ENCODE results near the gene CCDC93. TPM values are rescaled to one million over a fixed set of nuclear protein-coding genes. Genes with fewer than 3 reads are reported as not detected.

Gene CCDC93, protein sequence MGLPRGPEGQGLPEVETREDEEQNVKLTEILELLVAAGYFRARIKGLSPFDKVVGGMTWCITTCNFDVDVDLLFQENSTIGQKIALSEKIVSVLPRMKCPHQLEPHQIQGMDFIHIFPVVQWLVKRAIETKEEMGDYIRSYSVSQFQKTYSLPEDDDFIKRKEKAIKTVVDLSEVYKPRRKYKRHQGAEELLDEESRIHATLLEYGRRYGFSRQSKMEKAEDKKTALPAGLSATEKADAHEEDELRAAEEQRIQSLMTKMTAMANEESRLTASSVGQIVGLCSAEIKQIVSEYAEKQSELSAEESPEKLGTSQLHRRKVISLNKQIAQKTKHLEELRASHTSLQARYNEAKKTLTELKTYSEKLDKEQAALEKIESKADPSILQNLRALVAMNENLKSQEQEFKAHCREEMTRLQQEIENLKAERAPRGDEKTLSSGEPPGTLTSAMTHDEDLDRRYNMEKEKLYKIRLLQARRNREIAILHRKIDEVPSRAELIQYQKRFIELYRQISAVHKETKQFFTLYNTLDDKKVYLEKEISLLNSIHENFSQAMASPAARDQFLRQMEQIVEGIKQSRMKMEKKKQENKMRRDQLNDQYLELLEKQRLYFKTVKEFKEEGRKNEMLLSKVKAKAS
- total RNA-seq (2013; cell fraction: nucleolus; rRNA removed) = 95.8 and 133 TPM in 2 replicates
- total RNA-seq (2014; rRNA removed) (13.8 and 18.1 TPM in 2 replicates), total RNA-seq (2014; rRNA removed; fragmentation: Illumina TruSeq; extraction: Trizol) (16.3 and 17.4 TPM in 2 replicates), total RNA-seq (2021) (15.8 and 17.1 TPM in 2 replicates), polyA plus RNA-seq (2011; rRNA removed) (27.2 and 27.6 TPM in 2 replicates), polyA plus RNA-seq (2014; fragmentation: Illumina TruSeq; extraction: Trizol) (14.3 and 20.7 TPM in 2 replicates), polyA plus RNA-seq (2014; fragmentation: Nextera tagmentation; extraction: Ambion mirVana) (1 to 10 TPM; 3.6 to 4.0 TPM), polyA plus RNA-seq (2014; rRNA removed) (12.2 and 14.4 TPM in 2 replicates), polyA plus RNA-seq (2016; fragmentation: Nextera tagmentation; extraction: Ambion mirVana) (10 to 100 TPM; 11.3 to 13.1 TPM), polyA minus RNA-seq (2011; rRNA and poly(A)+ RNA removed) (22.3 and 25.7 TPM in 2 replicates), Bru-seq, nascent RNA (percentile 86 among the genes with signal in this experiment), BruChase-seq, experiment 1, labeled RNA remaining after a 6-hour chase (percentile 80 among the genes with signal in this experiment), BruChase-seq, experiment 2, labeled RNA remaining after a 2-hour chase (percentile 86 among the genes with signal in this experiment)
- polyA plus RNA-seq (2011; ENCODE audit: low read depth) = 8.9 TPM
- 12.7 and 15.6 TPM in 2 replicates for polyA plus RNA-seq (2011; cell fraction: cytosol; rRNA removed)
- 105 and 122 TPM in 2 replicates for polyA plus RNA-seq (2011; cell fraction: nucleus; rRNA removed)
- 9.5 and 12.9 TPM in 2 replicates for polyA plus RNA-seq (2012)
- polyA minus RNA-seq (2011; cell fraction: cytosol; rRNA and poly(A)+ RNA removed) = 4.5 and 5.3 TPM in 2 replicates
- 56.3 and 72.3 TPM in 2 replicates for polyA minus RNA-seq (2011; cell fraction: nucleus; rRNA and poly(A)+ RNA removed)
- long read RNA-seq, experiment 1, full-length matches to known transcripts = 2 of 12 reads
- long read RNA-seq, experiment 1, partial matches to known transcripts = 9 of 12 reads
- long read RNA-seq, experiment 1, other reads (novel, unspliced or antisense) = 1 of 12 reads
- long read RNA-seq, experiment 2, full-length matches to known transcripts = 28 of 125 reads
- long read RNA-seq, experiment 2, partial matches to known transcripts = 71 of 125 reads
- long read RNA-seq, experiment 2, other reads (novel, unspliced or antisense) = 26 of 125 reads

DNA sequence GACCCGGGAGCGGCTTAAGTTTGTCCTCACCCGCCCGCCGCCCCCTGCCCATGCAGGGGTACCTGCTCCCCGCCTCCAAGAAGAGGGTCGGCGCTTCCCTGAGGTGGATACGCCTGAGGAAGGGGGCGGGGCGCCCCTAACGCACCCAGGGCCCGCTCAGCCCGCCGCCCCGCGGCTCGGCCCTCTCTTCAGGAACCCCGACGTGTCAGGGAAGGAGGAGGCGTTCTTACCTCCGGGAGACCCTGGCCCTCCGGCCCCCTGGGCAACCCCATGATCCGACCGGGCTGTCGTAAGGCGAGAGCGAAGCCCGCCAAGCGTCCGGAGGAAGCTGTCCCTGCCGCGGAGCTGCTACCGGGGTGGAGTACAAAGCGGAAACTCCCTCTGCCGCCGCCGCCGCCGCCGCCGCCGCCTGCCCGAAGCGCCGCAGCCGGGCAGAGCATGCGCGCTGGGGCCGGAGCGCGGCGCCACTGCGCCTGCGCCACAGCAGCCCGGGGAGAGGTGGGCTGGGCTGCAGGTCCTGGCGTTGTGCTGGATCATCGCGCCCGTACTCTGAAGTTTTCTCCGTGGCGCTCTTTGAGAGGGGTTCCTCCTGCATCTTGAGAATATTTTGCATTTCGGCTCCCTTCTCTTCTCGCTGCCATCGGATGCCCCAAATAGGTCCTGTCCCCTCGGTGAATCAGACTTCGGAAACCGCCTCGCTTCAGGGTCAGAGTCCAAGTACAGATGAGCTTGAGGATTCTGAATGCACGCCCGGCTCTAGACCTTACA is at the start of gene CCDC93:
CCDC93 (minus strand) TSS at position 347 of the 768 bp plus-strand sequence; CDS start at position 272, 75 bp downstream.
- H3K36me3 ChIP-seq (ENCODE audit: control insufficient read depth in 2 of 2, insufficient read depth in 2 of 2, low read length in 1 of 2) = no peaks in the 10 kb centered on the region
- peaks cover 5% of the 10 kb centered on the region for H3K4me1 ChIP-seq (ENCODE audit: control insufficient read depth, insufficient read depth, low read length)
- CTCF ChIA-PET = interaction anchor here (1.1 to 2.9 kb wide), 4 partner anchors 10 to 199 kb away, joined by 3 to 42 read pairs (median 10); partner anchors contain the start of gene DDX18
- peak; percentile 50 for DNase-seq (ENCODE audit: low read depth, low spot score)
- H2AFZ ChIP-seq (ENCODE audit: control insufficient read depth, low read depth, low read length) = peak within 1 kb of the TSS; percentile 99
- SMC1A ChIA-PET (ENCODE audit: uncharacterized antibody, unreplicated experiment) = interaction anchor here (0.8 to 2.0 kb wide), 5 partner anchors 11 to 53 kb away, joined by 3 to 8 read pairs (median 6); no protein-coding TSS in a partner anchor
- peak within 1 kb of the TSS; percentile 86 for H3K4me3 ChIP-seq
- ATAC-seq = peak; percentile 94
- RAD21 ChIA-PET (ENCODE audit: unreplicated experiment) = interaction anchor here (0.6 to 1.4 kb wide), 7 partner anchors 11 to 199 kb away, joined by 3 to 7 read pairs (median 3); partner anchors contain the start of gene DDX18
- no peaks in the 10 kb centered on the region for H3K9me3 ChIP-seq (replicated peaks; ENCODE audit: control insufficient read depth, insufficient read depth, low read length)
- POLR2A ChIA-PET = interaction anchor here (1.0 to 1.7 kb wide), 3 partner anchors 9 to 199 kb away, joined by 4 read pairs; partner anchors contain the start of gene DDX18
- in situ Hi-C loops (cut with MboI) (no loop called here), intact Hi-C loops (cut with micrococcal nuclease; ENCODE audit: unreplicated experiment) (no loop called here)
- H3K27me3 ChIP-seq (replicated peaks in 1 of 2; ENCODE audit: control insufficient read depth in 2 of 2, insufficient read depth in 2 of 2, low read length in 1 of 2) = no peaks in the 10 kb centered on the region
- peak within 1 kb of the TSS; percentile 87 for H3K27ac ChIP-seq (ENCODE audit: control insufficient read depth, insufficient read depth)
- BruUV-seq (replicated peaks) = no TSS peak
- peak within 1 kb of the TSS; percentile 100 for H3K4me2 ChIP-seq (ENCODE audit: control insufficient read depth, insufficient read depth)
- H3K79me2 ChIP-seq (ENCODE audit: control insufficient read depth, insufficient read depth, low read length) = peaks cover 35% of the 10 kb centered on the region
- 2% methylated on average over 51 of the region's 71 CpGs for WGBS (ENCODE audit: insufficient coverage, insufficient replicate concordance, low lambda C conversion rate, missing lambda C conversion rate)
- FAIRE-seq = peak; percentile 54
- peaks cover 3% of the 10 kb centered on the region; the same call in 1 of the 2 replicates for H4K20me1 ChIP-seq (ENCODE audit: control insufficient read depth, insufficient read depth)
- H3K9ac ChIP-seq (ENCODE audit: control insufficient read depth, insufficient read depth, low read length) = peak within 1 kb of the TSS; percentile 93
- peak; percentile 49; the same call in 1 of the 2 replicates for TF ChIP-seq DPF2 (IDR thresholded peaks at IDR 0.05)
- peak; percentile 74; the same call in 1 of the 2 replicates for TF ChIP-seq POLR2AphosphoS5 (IDR thresholded peaks at IDR 0.05; ENCODE audit: low read length)
- no peak for TF ChIP-seq EGR1 (IDR thresholded peaks at IDR 0.05; ENCODE audit: borderline replicate concordance in 1 of 2, low read depth in 2 of 2, low read length in 2 of 2)
- 0 out of 2 replicates have a peak, but pooled peaks have one; percentile 61 for TF ChIP-seq SIN3A (IDR thresholded peaks at IDR 0.05; ENCODE audit: low read depth, low read length)
- TF ChIP-seq, protein P1, sequence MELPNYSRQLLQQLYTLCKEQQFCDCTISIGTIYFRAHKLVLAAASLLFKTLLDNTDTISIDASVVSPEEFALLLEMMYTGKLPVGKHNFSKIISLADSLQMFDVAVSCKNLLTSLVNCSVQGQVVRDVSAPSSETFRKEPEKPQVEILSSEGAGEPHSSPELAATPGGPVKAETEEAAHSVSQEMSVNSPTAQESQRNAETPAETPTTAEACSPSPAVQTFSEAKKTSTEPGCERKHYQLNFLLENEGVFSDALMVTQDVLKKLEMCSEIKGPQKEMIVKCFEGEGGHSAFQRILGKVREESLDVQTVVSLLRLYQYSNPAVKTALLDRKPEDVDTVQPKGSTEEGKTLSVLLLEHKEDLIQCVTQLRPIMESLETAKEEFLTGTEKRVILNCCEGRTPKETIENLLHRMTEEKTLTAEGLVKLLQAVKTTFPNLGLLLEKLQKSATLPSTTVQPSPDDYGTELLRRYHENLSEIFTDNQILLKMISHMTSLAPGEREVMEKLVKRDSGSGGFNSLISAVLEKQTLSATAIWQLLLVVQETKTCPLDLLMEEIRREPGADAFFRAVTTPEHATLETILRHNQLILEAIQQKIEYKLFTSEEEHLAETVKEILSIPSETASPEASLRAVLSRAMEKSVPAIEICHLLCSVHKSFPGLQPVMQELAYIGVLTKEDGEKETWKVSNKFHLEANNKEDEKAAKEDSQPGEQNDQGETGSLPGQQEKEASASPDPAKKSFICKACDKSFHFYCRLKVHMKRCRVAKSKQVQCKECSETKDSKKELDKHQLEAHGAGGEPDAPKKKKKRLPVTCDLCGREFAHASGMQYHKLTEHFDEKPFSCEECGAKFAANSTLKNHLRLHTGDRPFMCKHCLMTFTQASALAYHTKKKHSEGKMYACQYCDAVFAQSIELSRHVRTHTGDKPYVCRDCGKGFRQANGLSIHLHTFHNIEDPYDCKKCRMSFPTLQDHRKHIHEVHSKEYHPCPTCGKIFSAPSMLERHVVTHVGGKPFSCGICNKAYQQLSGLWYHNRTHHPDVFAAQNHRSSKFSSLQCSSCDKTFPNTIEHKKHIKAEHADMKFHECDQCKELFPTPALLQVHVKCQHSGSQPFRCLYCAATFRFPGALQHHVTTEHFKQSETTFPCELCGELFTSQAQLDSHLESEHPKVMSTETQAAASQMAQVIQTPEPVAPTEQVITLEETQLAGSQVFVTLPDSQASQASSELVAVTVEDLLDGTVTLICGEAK (IDR thresholded peaks at IDR 0.05; ENCODE audit: borderline replicate concordance) = peak; percentile 57
- no peak for TF ChIP-seq KLF5 (IDR thresholded peaks at IDR 0.05; ENCODE audit: partially characterized antibody)
- peak; percentile 33; the same call in 1 of the 2 replicates for TF ChIP-seq NR2F1 (conservative IDR thresholded peaks at IDR 0.05)
- TF ChIP-seq, protein P2, sequence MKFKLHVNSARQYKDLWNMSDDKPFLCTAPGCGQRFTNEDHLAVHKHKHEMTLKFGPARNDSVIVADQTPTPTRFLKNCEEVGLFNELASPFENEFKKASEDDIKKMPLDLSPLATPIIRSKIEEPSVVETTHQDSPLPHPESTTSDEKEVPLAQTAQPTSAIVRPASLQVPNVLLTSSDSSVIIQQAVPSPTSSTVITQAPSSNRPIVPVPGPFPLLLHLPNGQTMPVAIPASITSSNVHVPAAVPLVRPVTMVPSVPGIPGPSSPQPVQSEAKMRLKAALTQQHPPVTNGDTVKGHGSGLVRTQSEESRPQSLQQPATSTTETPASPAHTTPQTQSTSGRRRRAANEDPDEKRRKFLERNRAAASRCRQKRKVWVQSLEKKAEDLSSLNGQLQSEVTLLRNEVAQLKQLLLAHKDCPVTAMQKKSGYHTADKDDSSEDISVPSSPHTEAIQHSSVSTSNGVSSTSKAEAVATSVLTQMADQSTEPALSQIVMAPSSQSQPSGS (IDR thresholded peaks at IDR 0.05; ENCODE audit: low read length) = no peak
- TF ChIP-seq KDM1A (IDR thresholded peaks at IDR 0.05; ENCODE audit: borderline replicate concordance) = no peak
- no peak for TF ChIP-seq IKZF2 (IDR thresholded peaks at IDR 0.05)

All from GM12878 (cell line).